HG03060 (cell line): ENCODE data around the gene NCAPH2.
A peak's percentile ranks its signal among the peaks of the same experiment; 100 is the strongest.
"Not testable (repeated sequence)": the region's sequence is repeated elsewhere in the genome, so short reads cannot be mapped to it uniquely, and the experiment has no call there.

ENCODE experiments used
- ATAC-seq: cut with Tn5 transposase; IDR thresholded peaks from one replicate; pipeline ENCODE4 v1.9.1; 2021; ENCODE audit warnings: low read depth, moderate number of reproducible peaks; ENCODE audit not compliant: unreplicated experiment

The NCAPH2 gene

GRCh38 chr22:50516891-50517290 lies 8.9 kb downstream of the NCAPH2 start:
- no peak for ATAC-seq

- no peak for ATAC-seq
These were observed 9.7 kb downstream of the NCAPH2 start for GRCh38 chr22:50517495-50518260.

GRCh38 chr22:50518606-50519005 lies 10.6 kb downstream of the NCAPH2 start:
- no peak for ATAC-seq

- no peak for ATAC-seq
These were observed 11.1 kb downstream of the NCAPH2 start for GRCh38 chr22:50519151-50519550.

GRCh38 chr22:50520184-50520583 lies 12.2 kb downstream of the NCAPH2 start:
- not testable (repeated sequence) for ATAC-seq

GRCh38 chr22:50520826-50521453 lies 12.9 kb downstream of the NCAPH2 start:
- no peak for ATAC-seq

- no peak for ATAC-seq
These were observed 13.7 kb downstream of the NCAPH2 start for GRCh38 chr22:50521710-50522109.

- no peak for ATAC-seq
These were observed 14.3 kb downstream of the NCAPH2 start for GRCh38 chr22:50522208-50522805.

- no peak for ATAC-seq
These were observed 14.9 kb downstream of the NCAPH2 start for GRCh38 chr22:50522806-50523438.

GRCh38 chr22:50523458-50523805 lies 15.4 kb downstream of the NCAPH2 start:
- ATAC-seq, result no peak

- no peak for ATAC-seq
These were observed 16.0 kb downstream of the NCAPH2 start for GRCh38 chr22:50523806-50524675.

- no peak for ATAC-seq
These were observed 16.7 kb downstream of the NCAPH2 start for GRCh38 chr22:50524676-50525103.

- peak; percentile 32 for ATAC-seq
These were observed 17.3 kb downstream of the NCAPH2 start, which contains the start of gene SCO2 for GRCh38 chr22:50525104-50525857. TSS of gene SCO2 (minus strand) at chr22:50525598. CDS start at chr22:50524411, 1,187 bp downstream.

GRCh38 chr22:50525858-50526107 lies 17.8 kb downstream of the NCAPH2 start:
- ATAC-seq, result no peak

GRCh38 chr22:50526108-50526833 lies 18.2 kb downstream of the NCAPH2 start:
- peak; percentile 12 for ATAC-seq

- no peak for ATAC-seq
These were observed 19.1 kb downstream of the NCAPH2 start for GRCh38 chr22:50526834-50527801.

- ATAC-seq, result no peak
These were observed 20.1 kb downstream of the NCAPH2 start for GRCh38 chr22:50527921-50528681.
